H9 (cell line): Measurements from ENCODE around the gene KCNIP3. TPM values are rescaled to one million over a fixed set of nuclear protein-coding genes. Genes with fewer than 3 reads are reported as not detected.

Experiments
- DNase-seq: peaks from one replicate; pipeline ENCODE4 v3.0.0-alpha.2; 2017
- H2AFZ ChIP-seq: one replicate; pipeline ENCODE4 v1.6.1; 2013; ENCODE audit warnings: mild to moderate bottlenecking, low read length, control low read depth, moderate library complexity
- H2AK5ac ChIP-seq: 2 replicates; pipeline ENCODE4 v1.6.1; 2013; ENCODE audit warnings: low read length, control low read depth, mixed read lengths; ENCODE audit not compliant: insufficient read length
- H2BK120ac ChIP-seq: one replicate; pipeline ENCODE4 v1.6.1; 2013; ENCODE audit warnings: low read depth, mild to moderate bottlenecking, low read length, control low read depth, inconsistent platforms; ENCODE audit not compliant: poor library complexity, severe bottlenecking
- H2BK12ac ChIP-seq: 2 replicates; pipeline ENCODE4 v1.6.1; 2013; ENCODE audit warnings: low read length, control low read depth, mixed read lengths, low read depth; ENCODE audit not compliant: insufficient read length
- H2BK15ac ChIP-seq: 2 replicates; pipeline ENCODE4 v1.6.1; 2013; ENCODE audit warnings: low read depth, low read length, control low read depth
- H2BK20ac ChIP-seq: one replicate; pipeline ENCODE4 v1.6.1; 2013; ENCODE audit warnings: low read depth, mild to moderate bottlenecking, low read length, control low read depth, inconsistent platforms; ENCODE audit not compliant: poor library complexity, severe bottlenecking
- H2BK5ac ChIP-seq: 2 replicates; pipeline ENCODE4 v1.6.1; 2013; ENCODE audit warnings: low read length, control low read depth, mixed read lengths; ENCODE audit not compliant: insufficient read length
- H3K14ac ChIP-seq: 2 replicates; pipeline ENCODE4 v1.6.1; 2013; ENCODE audit warnings: low read length, control low read depth; ENCODE audit not compliant: insufficient read depth
- H3K18ac ChIP-seq: 2 replicates; pipeline ENCODE4 v1.6.1; 2013; ENCODE audit warnings: low read depth, mild to moderate bottlenecking, mixed read lengths, low read length, control low read depth; ENCODE audit not compliant: insufficient read length
- H3K23ac ChIP-seq: 2 replicates; pipeline ENCODE4 v1.6.1; 2013; ENCODE audit warnings: low read length, control low read depth, mixed read lengths, low read depth; ENCODE audit not compliant: insufficient read length
- H3K23me2 ChIP-seq: 2 replicates; pipeline ENCODE4 v1.6.1; 2013; ENCODE audit warnings: low read depth, mild to moderate bottlenecking, mixed read lengths, low read length, control low read depth; ENCODE audit not compliant: insufficient read length, poor library complexity, severe bottlenecking
- H3K27ac ChIP-seq: 2 replicates; pipeline ENCODE4 v1.5.1; 2013; ENCODE audit warnings: low read length, control low read depth, mixed read lengths, low read depth; ENCODE audit not compliant: insufficient read length
- H3K27me3 ChIP-seq: 2 replicates; pipeline ENCODE4 v1.6.1; 2013; ENCODE audit warnings: low read length, control low read depth, inconsistent platforms; ENCODE audit not compliant: insufficient read depth
- H3K4ac ChIP-seq: 2 replicates; pipeline ENCODE4 v1.6.1; 2013; ENCODE audit warnings: low read depth, mild to moderate bottlenecking, control low read depth, inconsistent platforms, low read length, moderate library complexity
- H3K4me1 ChIP-seq: 2 replicates; pipeline ENCODE4 v1.6.1; 2013; ENCODE audit warnings: low read length, control low read depth, inconsistent platforms; ENCODE audit not compliant: insufficient read depth
- H3K4me2 ChIP-seq: 2 replicates; pipeline ENCODE4 v1.6.1; 2013; ENCODE audit warnings: low read length, control low read depth, mixed read lengths; ENCODE audit not compliant: insufficient read length, insufficient read depth
- H3K56ac ChIP-seq: 2 replicates; pipeline ENCODE4 v1.6.1; 2013; ENCODE audit warnings: low read depth, mild to moderate bottlenecking, mixed read lengths, low read length, control low read depth; ENCODE audit not compliant: insufficient read length
- H3K79me1 ChIP-seq: 2 replicates; pipeline ENCODE4 v1.6.1; 2013; ENCODE audit warnings: low read depth, mild to moderate bottlenecking, moderate library complexity, low read length, control low read depth, inconsistent platforms; ENCODE audit not compliant: insufficient read depth, poor library complexity, severe bottlenecking
- H3K79me2 ChIP-seq: 2 replicates; pipeline ENCODE4 v1.6.1; 2013; ENCODE audit warnings: low read length, control low read depth, inconsistent platforms; ENCODE audit not compliant: insufficient read depth
- H3K9ac ChIP-seq: 2 replicates; pipeline ENCODE4 v1.6.1; 2013; ENCODE audit warnings: low read length, control low read depth, mixed read lengths; ENCODE audit not compliant: insufficient read length; ENCODE audit errors: extremely low read depth
- H3K9me3 ChIP-seq: one replicate; pipeline ENCODE4 v1.6.1; 2013; ENCODE audit warnings: low read depth, low read length, inconsistent platforms; ENCODE audit not compliant: control insufficient read depth
- H3T11ph ChIP-seq: one replicate; pipeline ENCODE4 v1.6.1; 2013; ENCODE audit warnings: mild to moderate bottlenecking, low read length, control low read depth, inconsistent platforms
- H4K20me1 ChIP-seq: one replicate; pipeline ENCODE4 v1.6.1; 2013; ENCODE audit not compliant: control insufficient read depth, insufficient read length, insufficient read depth
- H4K5ac ChIP-seq: 2 replicates; pipeline ENCODE4 v1.6.1; 2013; ENCODE audit warnings: low read depth, mild to moderate bottlenecking, mixed read lengths, low read length, control low read depth; ENCODE audit not compliant: insufficient read length
- H4K8ac ChIP-seq: replicated peaks from 2 replicates; pipeline ENCODE4 v1.6.1; 2013; ENCODE audit warnings: low read length, control low read depth, mixed read lengths, low read depth; ENCODE audit not compliant: insufficient read length
- H4K91ac ChIP-seq: 2 replicates; pipeline ENCODE4 v1.6.1; 2013; ENCODE audit warnings: low read depth, mild to moderate bottlenecking, moderate library complexity, mixed read lengths, low read length, control low read depth; ENCODE audit not compliant: insufficient read length
- H3K27ac Mint-ChIP-seq, 3 experiments: 2 replicates in 2 of 3; 3 replicates in 1 of 3; pipeline ENCODE4 v1.8.0; 2020 to 2021; ENCODE audit warnings: mixed read lengths in 3 of 3, mild to moderate bottlenecking in 1 of 3, moderate library complexity in 1 of 3
- H3K27me3 Mint-ChIP-seq: 2 replicates; pipeline ENCODE4 v1.8.0; 2021; ENCODE audit warnings: low read depth, mild to moderate bottlenecking, moderate library complexity, mixed read lengths
- H3K36me3 Mint-ChIP-seq, 3 experiments: 2 replicates in 2 of 3; 3 replicates in 1 of 3; pipeline ENCODE4 v1.8.0; 2020 to 2021; ENCODE audit warnings: low read depth in 3 of 3, mixed read lengths in 3 of 3; ENCODE audit not compliant: insufficient read depth in 1 of 3
- H3K4me1 Mint-ChIP-seq, 2 experiments: 2 replicates each; pipeline ENCODE4 v1.8.0; 2020; ENCODE audit warnings: mixed read lengths in 2 of 2
- H3K4me3 Mint-ChIP-seq, 2 experiments: 2 replicates in 1 of 2; 3 replicates in 1 of 2; pipeline ENCODE4 v1.8.0; 2020 to 2021; ENCODE audit warnings: mild to moderate bottlenecking in 2 of 2, mixed read lengths in 2 of 2, moderate library complexity in 1 of 2
- H3K9me3 Mint-ChIP-seq, 2 experiments: 2 replicates in 1 of 2; 3 replicates in 1 of 2; pipeline ENCODE4 v1.8.0; 2020; ENCODE audit warnings: mild to moderate bottlenecking in 2 of 2, mixed read lengths in 2 of 2, moderate library complexity in 1 of 2
- WGBS: extraction: QIAGEN DNeasy Blood & Tissue Kit; methylation state at CpG from one replicate; pipeline ENCODE4 v1.1.7; 2013; ENCODE audit warnings: missing lambda C conversion rate, low lambda C conversion rate, mixed read lengths; ENCODE audit not compliant: insufficient read length; ENCODE audit errors: extremely low coverage; 5-methylcytosine and 5-hydroxymethylcytosine counted together
- total RNA-seq: library from RNA; stranded (reverse); gene quantifications from 2 replicates; pipeline ENCODE4 v1.2.1, GENCODE V29; 2021
- TF ChIP-seq, protein P1 (sequence below): fragments of 200-600 bp; sonication (generic); conservative IDR thresholded peaks from 3 replicates; pipeline ENCODE4 v1.8.0; 2021; ENCODE audit warnings: antibody characterized with exemption, mild to moderate bottlenecking

KCNIP3 gene
- total RNA-seq, 1 experiment from 2014 or later, result 1.5 TPM

DNA sequence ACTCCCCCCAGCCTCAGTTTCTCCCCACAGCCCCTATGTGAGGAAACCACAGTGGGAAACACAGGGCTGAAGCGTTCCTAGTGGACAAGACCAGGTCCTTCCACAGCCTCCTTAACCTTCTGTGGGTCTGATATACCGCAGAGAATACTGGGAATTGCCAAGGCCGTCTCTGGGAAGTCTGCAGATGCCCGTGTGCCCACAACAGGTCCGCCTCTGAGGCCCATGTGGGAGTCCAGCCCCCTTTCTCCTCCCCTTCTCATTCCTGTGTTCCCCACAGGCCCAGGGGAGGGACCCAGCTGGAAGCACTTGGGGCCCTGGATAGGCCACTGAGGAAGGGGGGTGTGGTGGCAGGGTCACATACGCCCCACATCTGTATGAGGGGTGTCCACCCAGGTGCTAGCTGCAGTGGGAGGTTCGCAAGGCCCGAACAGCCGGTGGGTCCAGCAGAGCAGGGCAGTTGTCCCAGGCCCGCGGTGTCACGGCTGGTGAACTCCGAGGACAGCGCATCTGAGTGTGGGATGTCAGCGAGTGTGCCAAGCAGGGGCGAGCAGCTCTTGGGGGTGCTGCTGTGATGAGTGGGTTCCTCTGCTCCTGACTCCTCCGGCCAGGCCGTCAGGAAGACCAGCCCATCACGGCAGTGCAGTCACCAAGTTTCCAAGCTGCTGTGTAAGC lies 2.4 kb upstream of the KCNIP3 start:
- Mint-ChIP-seq H3K27me3 (peaks cover 6% of the 10 kb centered on the region), H3K36me3 (peaks cover 11 to 15% (median 12%) of the 10 kb centered on the region in 3 experiments), H3K4me1 (peaks cover 8 to 23% of the 10 kb centered on the region in 2 experiments; a peak in 3 of 4 replicates), H3K27ac (peak overlapping the region in 1 of 3 experiments; percentile 55; a peak in 1 of 7 replicates), H3K4me3 (no peak overlapping the region), H3K9me3 (peaks cover 22 to 23% of the 10 kb centered on the region in 2 experiments)
- no CpG with 5 or more reads among the region's 19 CpGs for WGBS
- Histone ChIP-seq H2BK15ac (no peak overlapping the region), H3T11ph (no peak overlapping the region), H2BK5ac (no peak overlapping the region), H3K27ac (no peak overlapping the region), H4K20me1 (no peaks in the 10 kb centered on the region), H2AFZ (no peak overlapping the region), H3K23me2 (no peaks in the 10 kb centered on the region), H3K9ac (no peak overlapping the region), H4K8ac (no peak overlapping the region), H2BK20ac (no peak overlapping the region), H4K91ac (no peak overlapping the region), H2BK12ac (no peak overlapping the region), H4K5ac (no peak overlapping the region), H3K23ac (no peak overlapping the region), H3K14ac (no peak overlapping the region), H3K27me3 (no peaks in the 10 kb centered on the region), H3K4me2 (no peak overlapping the region), H3K79me2 (no peaks in the 10 kb centered on the region), H3K56ac (no peak overlapping the region), H2AK5ac (no peak overlapping the region), H3K4me1 (no peaks in the 10 kb centered on the region), H3K9me3 (no peaks in the 10 kb centered on the region), H3K4ac (no peak overlapping the region), H3K18ac (no peak overlapping the region), H2BK120ac (no peak overlapping the region), H3K79me1 (no peaks in the 10 kb centered on the region)
- no peak for DNase-seq
- TF ChIP-seq, protein P1, sequence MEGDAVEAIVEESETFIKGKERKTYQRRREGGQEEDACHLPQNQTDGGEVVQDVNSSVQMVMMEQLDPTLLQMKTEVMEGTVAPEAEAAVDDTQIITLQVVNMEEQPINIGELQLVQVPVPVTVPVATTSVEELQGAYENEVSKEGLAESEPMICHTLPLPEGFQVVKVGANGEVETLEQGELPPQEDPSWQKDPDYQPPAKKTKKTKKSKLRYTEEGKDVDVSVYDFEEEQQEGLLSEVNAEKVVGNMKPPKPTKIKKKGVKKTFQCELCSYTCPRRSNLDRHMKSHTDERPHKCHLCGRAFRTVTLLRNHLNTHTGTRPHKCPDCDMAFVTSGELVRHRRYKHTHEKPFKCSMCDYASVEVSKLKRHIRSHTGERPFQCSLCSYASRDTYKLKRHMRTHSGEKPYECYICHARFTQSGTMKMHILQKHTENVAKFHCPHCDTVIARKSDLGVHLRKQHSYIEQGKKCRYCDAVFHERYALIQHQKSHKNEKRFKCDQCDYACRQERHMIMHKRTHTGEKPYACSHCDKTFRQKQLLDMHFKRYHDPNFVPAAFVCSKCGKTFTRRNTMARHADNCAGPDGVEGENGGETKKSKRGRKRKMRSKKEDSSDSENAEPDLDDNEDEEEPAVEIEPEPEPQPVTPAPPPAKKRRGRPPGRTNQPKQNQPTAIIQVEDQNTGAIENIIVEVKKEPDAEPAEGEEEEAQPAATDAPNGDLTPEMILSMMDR, result no peak
